Measurements from ENCODE around the gene ISOC2. TPM values are rescaled to one million over a fixed set of nuclear protein-coding genes. Genes with fewer than 3 reads are reported as not detected.

The ISOC2 gene
- total and polyA plus RNA-seq, 9 donors = 1.4 to 39.4 (median 31.7) TPM

DNA sequence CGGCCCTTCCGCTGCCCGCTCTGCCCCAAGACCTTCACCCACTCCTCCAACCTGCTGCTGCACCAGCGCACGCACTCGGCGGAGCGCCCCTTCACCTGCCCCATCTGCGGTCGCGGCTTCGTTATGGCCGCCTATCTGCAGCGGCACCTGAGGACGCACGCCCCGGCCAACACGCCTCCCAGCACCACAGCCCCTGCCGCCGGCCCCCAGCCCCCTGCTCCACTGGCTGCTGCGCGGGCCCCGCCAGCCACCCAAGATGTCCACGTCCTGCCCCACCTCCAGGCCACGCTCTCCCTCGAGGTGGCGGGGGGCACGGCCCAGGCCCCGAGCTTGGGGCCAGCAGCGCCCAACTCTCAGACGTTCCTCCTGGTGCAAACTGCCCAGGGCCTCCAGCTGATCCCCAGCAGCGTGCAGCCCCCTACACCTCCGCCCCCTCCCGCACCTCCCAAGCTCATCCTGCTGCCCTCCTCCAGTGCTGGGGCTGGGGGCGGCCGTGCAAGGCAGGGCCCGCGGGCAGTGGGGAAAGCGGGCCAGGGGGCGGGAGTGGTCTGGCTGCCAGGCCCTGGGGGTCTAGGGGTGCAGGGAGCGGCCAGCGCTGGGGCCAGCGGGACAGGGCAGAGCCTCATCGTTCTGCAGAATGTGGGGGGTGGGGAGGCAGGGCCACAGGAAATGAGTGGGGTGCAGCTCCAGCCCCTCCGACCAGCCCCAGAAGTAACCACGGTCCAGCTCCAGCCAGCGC lies 21.7 kb upstream of the ISOC2 start:
- TF ChIP-seq POLR2A (IDR thresholded peaks at IDR 0.05) = no peak
- TF ChIP-seq, protein P1, sequence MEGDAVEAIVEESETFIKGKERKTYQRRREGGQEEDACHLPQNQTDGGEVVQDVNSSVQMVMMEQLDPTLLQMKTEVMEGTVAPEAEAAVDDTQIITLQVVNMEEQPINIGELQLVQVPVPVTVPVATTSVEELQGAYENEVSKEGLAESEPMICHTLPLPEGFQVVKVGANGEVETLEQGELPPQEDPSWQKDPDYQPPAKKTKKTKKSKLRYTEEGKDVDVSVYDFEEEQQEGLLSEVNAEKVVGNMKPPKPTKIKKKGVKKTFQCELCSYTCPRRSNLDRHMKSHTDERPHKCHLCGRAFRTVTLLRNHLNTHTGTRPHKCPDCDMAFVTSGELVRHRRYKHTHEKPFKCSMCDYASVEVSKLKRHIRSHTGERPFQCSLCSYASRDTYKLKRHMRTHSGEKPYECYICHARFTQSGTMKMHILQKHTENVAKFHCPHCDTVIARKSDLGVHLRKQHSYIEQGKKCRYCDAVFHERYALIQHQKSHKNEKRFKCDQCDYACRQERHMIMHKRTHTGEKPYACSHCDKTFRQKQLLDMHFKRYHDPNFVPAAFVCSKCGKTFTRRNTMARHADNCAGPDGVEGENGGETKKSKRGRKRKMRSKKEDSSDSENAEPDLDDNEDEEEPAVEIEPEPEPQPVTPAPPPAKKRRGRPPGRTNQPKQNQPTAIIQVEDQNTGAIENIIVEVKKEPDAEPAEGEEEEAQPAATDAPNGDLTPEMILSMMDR (IDR thresholded peaks at IDR 0.05) = no peak
- no peak for TF ChIP-seq EP300 (IDR thresholded peaks at IDR 0.05)
- Histone ChIP-seq H3K4me3 (no peak overlapping the region), H3K27me3 (no peaks in the 10 kb centered on the region), H3K27ac (no peak overlapping the region), H3K4me1 (ENCODE audit: insufficient read depth) (peaks cover 26% of the 10 kb centered on the region), H3K36me3 (no peaks in the 10 kb centered on the region), H3K9me3 (no peaks in the 10 kb centered on the region)
- DNase-seq = peak in 2 of 5 donors; percentile 44 to 48
- WGBS, 3 donors = 91 to 94% (median 93%) methylated on average over 46 to 47 of the region's 47 CpGs
- intact Hi-C loops (cut with DNase I) = no loop called here

GRCh38 chr19:55482156-55482961 lies 20.9 kb upstream of the ISOC2 start:
- no peak for TF ChIP-seq EP300 (IDR thresholded peaks at IDR 0.05)
- DNase-seq = peak in 3 of 5 donors; percentile 48 to 51 (median 50)
- H3K27ac ChIP-seq = no peak overlapping the region
- H3K9me3 ChIP-seq = no peaks in the 10 kb centered on the region
- H3K27me3 ChIP-seq = no peaks in the 10 kb centered on the region
- no peaks in the 10 kb centered on the region for H3K36me3 ChIP-seq
- no peak overlapping the region for H3K4me3 ChIP-seq
- peaks cover 23% of the 10 kb centered on the region for H3K4me1 ChIP-seq (ENCODE audit: insufficient read depth)
- intact Hi-C loops (cut with DNase I) = no loop called here
- 63 to 77% (median 64%) methylated on average over 73 to 83 of the region's 83 CpGs for WGBS, 3 donors

- DNase-seq = no peak
- Histone ChIP-seq H3K4me3 (no peak overlapping the region), H3K27me3 (no peaks in the 10 kb centered on the region), H3K27ac (no peak overlapping the region), H3K9me3 (no peaks in the 10 kb centered on the region), H3K36me3 (no peaks in the 10 kb centered on the region), H3K4me1 (ENCODE audit: insufficient read depth) (peaks cover 18% of the 10 kb centered on the region)
- intact Hi-C loops (cut with DNase I) = no loop called here
- 48 to 77% (median 51%) methylated on average over 5 to 40 of the region's 40 CpGs for WGBS, 3 donors
- TF ChIP-seq EP300 (IDR thresholded peaks at IDR 0.05) = no peak
- no peak for TF ChIP-seq POLR2A (IDR thresholded peaks at IDR 0.05)
- TF ChIP-seq, protein P1 (IDR thresholded peaks at IDR 0.05) = no peak
Observed at GRCh38 chr19:55481794-55482155, 20.3 kb upstream of the ISOC2 start.

GRCh38 chr19:55481148-55481793 lies 19.8 kb upstream of the ISOC2 start:
- Histone ChIP-seq H3K9me3 (no peaks in the 10 kb centered on the region), H3K27ac (no peak overlapping the region), H3K27me3 (no peaks in the 10 kb centered on the region), H3K4me3 (no peak overlapping the region), H3K4me1 (ENCODE audit: insufficient read depth) (peaks cover 13% of the 10 kb centered on the region), H3K36me3 (no peaks in the 10 kb centered on the region)
- no peak for TF ChIP-seq EP300 (IDR thresholded peaks at IDR 0.05)
- no peak for TF ChIP-seq POLR2A (IDR thresholded peaks at IDR 0.05)
- TF ChIP-seq, protein P1 (IDR thresholded peaks at IDR 0.05) = no peak
- DNase-seq = peak in 2 of 5 donors; percentile 39 to 42
- intact Hi-C loops (cut with DNase I) = no loop called here
- WGBS, 3 donors = 90 to 94% (median 91%) methylated on average over 38 to 52 of the region's 52 CpGs
